Spleen (tissue), 11 donors: ENCODE measurements around the gene MTIF2. TPM values are rescaled to one million over a fixed set of nuclear protein-coding genes. Genes with fewer than 3 reads are reported as not detected.
"Not testable (repeated sequence)": the region's sequence is repeated elsewhere in the genome, so short reads cannot be mapped to it uniquely, and the experiment has no call there.

Source experiments
- DNase-seq: peaks from one replicate; pipeline ENCODE4 v3.0.0-alpha.2; 2020
- H3K27ac ChIP-seq, 8 donors: fragments of 200-600 bp; sonication (generic) in 7 of 8; 1 replicate in 4 of 8; 2 replicates in 4 of 8; pipeline versions ENCODE4 v1.5.0 to v1.8.0; 2016 to 2021; ENCODE audit warnings: inconsistent platforms in 4 of 8, mild to moderate bottlenecking in 4 of 8, moderate library complexity in 1 of 8
- H3K27me3 ChIP-seq, 7 donors: fragments of 200-600 bp; sonication (generic) in 6 of 7; replicated peaks in 1 of 7; 1 replicate in 4 of 7; 2 replicates in 3 of 7; pipeline versions ENCODE4 v1.5.0 to v1.8.0; 2016 to 2021; ENCODE audit warnings: inconsistent platforms in 3 of 7, mild to moderate bottlenecking in 1 of 7
- H3K36me3 ChIP-seq, 6 donors: fragments of 200-600 bp; sonication (generic) in 5 of 6; 1 replicate in 4 of 6; 2 replicates in 2 of 6; pipeline versions ENCODE4 v1.5.0 to v1.8.0; 2016 to 2021; ENCODE audit warnings: inconsistent platforms in 2 of 6
- H3K4me1 ChIP-seq, 6 donors: fragments of 200-600 bp; sonication (generic) in 5 of 6; 1 replicate in 3 of 6; 2 replicates in 3 of 6; pipeline versions ENCODE4 v1.5.0 to v1.8.0; 2016 to 2021; ENCODE audit warnings: inconsistent platforms in 3 of 6
- H3K4me3 ChIP-seq, 8 donors: fragments of 200-600 bp; sonication (generic) in 7 of 8; 1 replicate in 4 of 8; 2 replicates in 4 of 8; pipeline versions ENCODE4 v1.5.0 to v1.8.0; 2016 to 2021; ENCODE audit warnings: inconsistent platforms in 4 of 8, mild to moderate bottlenecking in 4 of 8, moderate library complexity in 2 of 8
- H3K9me3 ChIP-seq, 8 donors: fragments of 200-600 bp; sonication (generic) in 7 of 8; 1 replicate in 4 of 8; 2 replicates in 4 of 8; pipeline versions ENCODE4 v1.5.0 to v1.8.0; 2016 to 2021; ENCODE audit warnings: inconsistent platforms in 4 of 8
- POLR2A ChIP-seq, 3 donors: fragments of 450-650 bp; IDR thresholded peaks; one replicate each; pipeline ENCODE4 v1.5.1; 2017; ENCODE audit warnings: antibody characterized with exemption in 3 of 3, mild to moderate bottlenecking in 1 of 3
- POLR2AphosphoS5 ChIP-seq, 3 donors: sonication (generic); formaldehyde crosslinking; IDR thresholded peaks; one replicate each; pipeline ENCODE4 v1.5.1; 2017; ENCODE audit warnings: antibody characterized with exemption in 3 of 3
- WGBS, 5 donors: extraction: QIAGEN DNeasy Blood & Tissue Kit in 3 of 5; methylation state at CpG; one replicate each; pipeline versions ENCODE4 v1.1.5 to v1.1.7; 2013 to 2018; 5-methylcytosine and 5-hydroxymethylcytosine counted together
- intact Hi-C: fragments of 100-400 bp; cut with DNase I; formaldehyde crosslinking; loops from one replicate; pipeline ENCODE4 v1.15.0; 2023; ENCODE audit warnings: low total_unique reads
- polyA plus RNA-seq, 3 donors: library from polyadenylated mRNA; stranded (reverse); fragments of 200-250 nt; gene quantifications; one replicate each; pipeline ENCODE4 v1.2.1, GENCODE V29; 2013
- total RNA-seq, 7 donors: library from RNA; depleted of rRNA in 3 of 7; stranded (reverse); fragments of >200 nt in 3 of 7; fragmentation: NEBNext Ultra II Directional in 4 of 7; extraction: Animal tissue kit (Norgen Biotek cat#: 25700) in 4 of 7; gene quantifications; one replicate each; pipeline versions ENCODE4 v1.1.0 to v1.2.1, GENCODE V29; 2016 to 2021
- TF ChIP-seq, protein P1 (sequence below), 11 experiments: fragments of 200-600 bp in 7 of 11; fragments of 450-650 bp in 4 of 11; sonication (generic) in 4 of 11; IDR thresholded peaks in 8 of 11; conservative IDR thresholded peaks in 3 of 11; 1 replicate in 7 of 11; 2 replicates in 4 of 11; pipeline versions ENCODE4 v1.4.0 to v1.8.0; 2016 to 2021; ENCODE audit warnings: antibody characterized with exemption in 11 of 11, inconsistent platforms in 4 of 11, mild to moderate bottlenecking in 1 of 11
- donor health status: healthy with polysubstance abuse.
- donor health status: DM: no; HTN: no; CAD: no; lungs with moderate emphysema.
- donor health status: DM: no; HTN: no; CAD: no.
- donor health status: Bipolar disorder and iron deficiency.
- donor health status: healthy.
- donor health status: DM: no; HTN: no; CAD: no.
- donor health status: DM: yes; HTN: yes; CAD: no.

Gene MTIF2
- total and polyA plus RNA-seq, 10 donors, result 18.4 to 28.5 (median 21.4) TPM

GRCh38 chr2:55269645-55269990 is 587 bp upstream of the MTIF2 start:
- intact Hi-C loops, result no loop called here
- 28 to 37% (median 32%) methylated on average over 7 of the region's 7 CpGs for WGBS, 5 donors
- H3K27ac ChIP-seq, result peak overlapping the region; percentile 83 to 93 (median 88)
- TF ChIP-seq POLR2A (IDR thresholded peaks at IDR 0.05) (no peak), POLR2AphosphoS5 (IDR thresholded peaks at IDR 0.05) (no peak)
- TF ChIP-seq, protein P1, sequence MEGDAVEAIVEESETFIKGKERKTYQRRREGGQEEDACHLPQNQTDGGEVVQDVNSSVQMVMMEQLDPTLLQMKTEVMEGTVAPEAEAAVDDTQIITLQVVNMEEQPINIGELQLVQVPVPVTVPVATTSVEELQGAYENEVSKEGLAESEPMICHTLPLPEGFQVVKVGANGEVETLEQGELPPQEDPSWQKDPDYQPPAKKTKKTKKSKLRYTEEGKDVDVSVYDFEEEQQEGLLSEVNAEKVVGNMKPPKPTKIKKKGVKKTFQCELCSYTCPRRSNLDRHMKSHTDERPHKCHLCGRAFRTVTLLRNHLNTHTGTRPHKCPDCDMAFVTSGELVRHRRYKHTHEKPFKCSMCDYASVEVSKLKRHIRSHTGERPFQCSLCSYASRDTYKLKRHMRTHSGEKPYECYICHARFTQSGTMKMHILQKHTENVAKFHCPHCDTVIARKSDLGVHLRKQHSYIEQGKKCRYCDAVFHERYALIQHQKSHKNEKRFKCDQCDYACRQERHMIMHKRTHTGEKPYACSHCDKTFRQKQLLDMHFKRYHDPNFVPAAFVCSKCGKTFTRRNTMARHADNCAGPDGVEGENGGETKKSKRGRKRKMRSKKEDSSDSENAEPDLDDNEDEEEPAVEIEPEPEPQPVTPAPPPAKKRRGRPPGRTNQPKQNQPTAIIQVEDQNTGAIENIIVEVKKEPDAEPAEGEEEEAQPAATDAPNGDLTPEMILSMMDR (IDR thresholded peaks at IDR 0.05 in 8 of 11, conservative IDR thresholded peaks at IDR 0.05 in 3 of 11), result peak in 1 of 11 experiments; percentile 6
- H3K4me1 ChIP-seq, result peaks cover 13 to 27% (median 21%) of the 10 kb centered on the region in 6 donors
- no peaks in the 10 kb centered on the region for H3K27me3 ChIP-seq
- no peaks in the 10 kb centered on the region for H3K9me3 ChIP-seq
- H3K4me3 ChIP-seq, result peak overlapping the region; percentile 61 to 92 (median 66)
- H3K36me3 ChIP-seq, result peaks cover 0 to 34% (median 20%) of the 10 kb centered on the region in 6 donors
- DNase-seq, result no peak

- Histone ChIP-seq H3K27ac (peak overlapping the region; percentile 83 to 93 (median 88)), H3K36me3 (peaks cover 0 to 46% (median 25%) of the 10 kb centered on the region in 6 donors), H3K9me3 (no peaks in the 10 kb centered on the region), H3K4me3 (peak overlapping the region; percentile 61 to 92 (median 66)), H3K27me3 (no peaks in the 10 kb centered on the region), H3K4me1 (peaks cover 13 to 27% (median 21%) of the 10 kb centered on the region in 6 donors)
- no peak for DNase-seq
- intact Hi-C loops, result no loop called here
- TF ChIP-seq POLR2A (IDR thresholded peaks at IDR 0.05), result no peak
- TF ChIP-seq POLR2AphosphoS5 (IDR thresholded peaks at IDR 0.05), result no peak
- WGBS, 5 donors, result 15 to 23% (median 20%) methylated on average over 13 of the region's 13 CpGs
Measured at GRCh38 chr2:55268288-55268906, 634 bp downstream of the MTIF2 start.

DNA sequence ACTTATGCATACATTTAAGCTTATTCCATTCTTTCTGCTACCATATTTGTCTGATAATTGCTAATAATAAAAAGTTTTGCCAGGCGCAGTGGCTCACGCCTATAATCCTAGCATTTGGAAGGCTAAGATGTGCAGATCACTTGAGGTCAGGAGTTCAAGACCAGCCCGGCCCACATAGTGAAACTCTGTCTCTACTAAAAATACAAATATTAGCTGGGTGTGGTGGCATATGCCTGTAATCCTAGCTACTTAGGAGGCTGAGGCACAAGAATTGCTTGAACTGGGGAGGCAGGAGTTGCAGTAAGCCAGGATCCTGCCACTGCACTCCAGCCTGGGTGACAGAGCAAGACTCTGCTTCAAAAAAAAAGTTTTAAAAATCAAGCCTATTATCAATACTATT is 9.4 kb downstream of the MTIF2 start:
- intact Hi-C loops, H3K27me3 ChIP-seq: not testable (repeated sequence)
- 91 to 99% (median 93%) methylated on average over 3 of the region's 3 CpGs for WGBS, 5 donors

DNA sequence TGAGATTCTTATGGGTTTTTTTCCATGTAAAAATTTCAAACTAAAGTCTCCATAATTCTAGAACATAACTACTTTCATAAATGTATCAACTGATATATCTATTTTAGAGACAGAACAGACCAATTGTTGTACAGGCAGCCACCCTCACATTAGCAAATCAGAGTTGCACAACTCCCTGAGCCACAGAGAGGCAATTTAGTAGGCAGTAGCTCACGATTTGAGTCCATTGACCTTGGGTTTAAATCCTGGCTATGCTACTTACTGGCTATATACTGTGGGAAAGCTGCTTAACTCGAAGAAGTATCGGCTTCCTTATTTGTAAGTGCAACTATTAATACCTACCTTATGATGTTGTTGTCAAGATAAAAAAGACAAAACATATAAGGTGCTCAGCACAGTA is 16.2 kb downstream of the MTIF2 start:
- no peak for DNase-seq
- TF ChIP-seq POLR2A (IDR thresholded peaks at IDR 0.05) (no peak), POLR2AphosphoS5 (IDR thresholded peaks at IDR 0.05) (no peak)
- TF ChIP-seq, protein P1 (IDR thresholded peaks at IDR 0.05 in 8 of 11, conservative IDR thresholded peaks at IDR 0.05 in 3 of 11), result no peak
- Histone ChIP-seq H3K4me3 (no peak overlapping the region), H3K9me3 (no peaks in the 10 kb centered on the region), H3K27ac (no peak overlapping the region), H3K36me3 (peaks cover 0 to 98% (median 61%) of the 10 kb centered on the region in 6 donors), H3K4me1 (no peaks in the 10 kb centered on the region), H3K27me3 (no peaks in the 10 kb centered on the region)
- 78 to 93% (median 86%) methylated on average over 3 of the region's 3 CpGs for WGBS, 5 donors
- intact Hi-C loops, result no loop called here

More for the DNA sequence above, 9.4 kb downstream of the MTIF2 start:
- H3K27ac ChIP-seq, H3K9me3 ChIP-seq, DNase-seq, H3K4me1 ChIP-seq, H3K4me3 ChIP-seq: not testable (repeated sequence)
- peaks cover 0 to 99% (median 78%) of the 10 kb centered on the region in 6 donors for H3K36me3 ChIP-seq

GRCh38 chr2:55247025-55247424 is 22.0 kb downstream of the MTIF2 start:
- no peak overlapping the region for H3K27ac ChIP-seq
- no peak for DNase-seq
- TF ChIP-seq POLR2A (IDR thresholded peaks at IDR 0.05), result no peak
- TF ChIP-seq, protein P1 (IDR thresholded peaks at IDR 0.05 in 8 of 11, conservative IDR thresholded peaks at IDR 0.05 in 3 of 11), result no peak
- no peak for TF ChIP-seq POLR2AphosphoS5 (IDR thresholded peaks at IDR 0.05)
- H3K36me3 ChIP-seq, result peaks cover 0 to 99% (median 65%) of the 10 kb centered on the region in 6 donors
- H3K27me3 ChIP-seq, result no peaks in the 10 kb centered on the region
- WGBS, 5 donors, result 80 to 99% (median 94%) methylated on average over 5 of the region's 5 CpGs
- no peaks in the 10 kb centered on the region for H3K9me3 ChIP-seq
- intact Hi-C loops, result no loop called here
- no peaks in the 10 kb centered on the region for H3K4me1 ChIP-seq
- H3K4me3 ChIP-seq, result no peak overlapping the region
